ENCODE measurements around the gene COMMD2. TPM values are rescaled to one million over a fixed set of nuclear protein-coding genes. Genes with fewer than 3 reads are reported as not detected.
A peak's percentile ranks its signal among the peaks of the same experiment; 100 is the strongest.

The COMMD2 gene
- total RNA-seq, 2 experiments from 2014 or later: 30.9 to 32.9 TPM

GRCh38 chr3:149751551-149751950, 738 bp downstream of the COMMD2 start:
- POLR2A ChIA-PET: no interaction called here
- no peak for DNase-seq
- Mint-ChIP-seq H3K9me3 (peaks cover 6% of the 10 kb centered on the region), H3K27me3 (no peaks in the 10 kb centered on the region), H3K4me1 (peaks cover 37% of the 10 kb centered on the region), H3K4me3 (peak overlapping the region; percentile 95), H3K27ac (peak overlapping the region; percentile 92), H3K36me3 (ENCODE audit: low read depth) (peaks cover 28% of the 10 kb centered on the region)
- CTCF ChIA-PET: interaction anchor here (0.6 to 1.5 kb wide), 3 partner anchors 9 to 577 kb away, joined by 3 to 4 read pairs (median 3); no protein-coding TSS in a partner anchor

GRCh38 chr3:149744606-149745005, 7.7 kb downstream of the COMMD2 start:
- POLR2A ChIA-PET: no interaction called here
- H3K4me1 Mint-ChIP-seq: no peaks in the 10 kb centered on the region
- no peaks in the 10 kb centered on the region for H3K27me3 Mint-ChIP-seq
- H3K9me3 Mint-ChIP-seq: peaks cover 6% of the 10 kb centered on the region
- no peak for DNase-seq
- peaks cover 43% of the 10 kb centered on the region for H3K36me3 Mint-ChIP-seq (ENCODE audit: low read depth)
- no peak overlapping the region for H3K4me3 Mint-ChIP-seq
- H3K27ac Mint-ChIP-seq: no peak overlapping the region
- CTCF ChIA-PET: no interaction called here

- POLR2A ChIA-PET: no interaction called here
Observed at GRCh38 chr3:149744151-149744550, 8.1 kb downstream of the COMMD2 start.

GRCh38 chr3:149739396-149739795, 12.9 kb downstream of the COMMD2 start:
- Mint-ChIP-seq H3K4me3 (no peak overlapping the region), H3K4me1 (no peaks in the 10 kb centered on the region), H3K9me3 (no peaks in the 10 kb centered on the region), H3K27ac (no peak overlapping the region), H3K36me3 (ENCODE audit: low read depth) (peaks cover 12% of the 10 kb centered on the region), H3K27me3 (no peaks in the 10 kb centered on the region)
- DNase-seq: no peak
- ChIA-PET CTCF (no interaction called here), POLR2A (no interaction called here)

More at GRCh38 chr3:149744151-149744550, 8.1 kb downstream of the COMMD2 start:
- H3K27ac Mint-ChIP-seq: no peak overlapping the region
- no peaks in the 10 kb centered on the region for H3K27me3 Mint-ChIP-seq
- no peak overlapping the region for H3K4me3 Mint-ChIP-seq
- peaks cover 44% of the 10 kb centered on the region for H3K36me3 Mint-ChIP-seq (ENCODE audit: low read depth)
- CTCF ChIA-PET: no interaction called here
- no peaks in the 10 kb centered on the region for H3K4me1 Mint-ChIP-seq
- H3K9me3 Mint-ChIP-seq: peaks cover 6% of the 10 kb centered on the region
- no peak for DNase-seq

- ChIA-PET CTCF (no interaction called here), POLR2A (no interaction called here)
- peaks cover 12% of the 10 kb centered on the region for H3K36me3 Mint-ChIP-seq (ENCODE audit: low read depth)
- H3K27ac Mint-ChIP-seq: no peak overlapping the region
- no peaks in the 10 kb centered on the region for H3K9me3 Mint-ChIP-seq
- DNase-seq: no peak
- H3K27me3 Mint-ChIP-seq: no peaks in the 10 kb centered on the region
- H3K4me1 Mint-ChIP-seq: no peaks in the 10 kb centered on the region
- no peak overlapping the region for H3K4me3 Mint-ChIP-seq
Observed at GRCh38 chr3:149738876-149739275, 13.4 kb downstream of the COMMD2 start.

GRCh38 chr3:149736953-149737205, 15.4 kb downstream of the COMMD2 start:
- H3K36me3 Mint-ChIP-seq (ENCODE audit: low read depth): peaks cover 12% of the 10 kb centered on the region
- ChIA-PET CTCF (no interaction called here), POLR2A (no interaction called here)
- H3K27me3 Mint-ChIP-seq: no peaks in the 10 kb centered on the region
- no peaks in the 10 kb centered on the region for H3K4me1 Mint-ChIP-seq
- no peak overlapping the region for H3K4me3 Mint-ChIP-seq
- DNase-seq: no peak
- H3K9me3 Mint-ChIP-seq: no peaks in the 10 kb centered on the region
- H3K27ac Mint-ChIP-seq: no peak overlapping the region

GRCh38 chr3:149736175-149736952, 15.9 kb downstream of the COMMD2 start:
- POLR2A ChIA-PET: no interaction called here
- no peak overlapping the region for H3K4me3 Mint-ChIP-seq
- DNase-seq: no peak
- H3K4me1 Mint-ChIP-seq: no peaks in the 10 kb centered on the region
- H3K27ac Mint-ChIP-seq: no peak overlapping the region
- no peaks in the 10 kb centered on the region for H3K27me3 Mint-ChIP-seq
- CTCF ChIA-PET: interaction anchor here (0.6 kb wide), 2 partner anchors 44 to 248 kb away, joined by 3 read pairs; no protein-coding TSS in a partner anchor
- H3K9me3 Mint-ChIP-seq: no peaks in the 10 kb centered on the region
- peaks cover 11% of the 10 kb centered on the region for H3K36me3 Mint-ChIP-seq (ENCODE audit: low read depth)

- POLR2A ChIA-PET: no interaction called here
- Mint-ChIP-seq H3K27ac (no peak overlapping the region), H3K4me1 (no peaks in the 10 kb centered on the region), H3K9me3 (no peaks in the 10 kb centered on the region), H3K27me3 (no peaks in the 10 kb centered on the region), H3K36me3 (ENCODE audit: low read depth) (no peaks in the 10 kb centered on the region), H3K4me3 (no peak overlapping the region)
- no peak for DNase-seq
- CTCF ChIA-PET: no interaction called here
Observed at GRCh38 chr3:149732234-149732633, 20.1 kb downstream of the COMMD2 start.

GRCh38 chr3:149727656-149728055, 24.6 kb downstream of the COMMD2 start:
- POLR2A ChIA-PET: no interaction called here
- Mint-ChIP-seq H3K27ac (no peak overlapping the region), H3K27me3 (no peaks in the 10 kb centered on the region), H3K9me3 (peaks cover 2% of the 10 kb centered on the region), H3K36me3 (ENCODE audit: low read depth) (no peaks in the 10 kb centered on the region), H3K4me1 (peaks cover 2% of the 10 kb centered on the region), H3K4me3 (no peak overlapping the region)
- no peak for DNase-seq
- CTCF ChIA-PET: interaction anchor here (0.8 to 1.0 kb wide), 2 partner anchors 11 to 12 kb away, joined by 3 read pairs; no protein-coding TSS in a partner anchor

GRCh38 chr3:149726716-149727407, 25.4 kb downstream of the COMMD2 start:
- Mint-ChIP-seq H3K4me1 (peaks cover 2% of the 10 kb centered on the region), H3K36me3 (ENCODE audit: low read depth) (no peaks in the 10 kb centered on the region), H3K9me3 (peaks cover 8% of the 10 kb centered on the region), H3K4me3 (no peak overlapping the region), H3K27me3 (no peaks in the 10 kb centered on the region), H3K27ac (no peak overlapping the region)
- CTCF ChIA-PET: interaction anchor here (0.8 to 1.0 kb wide), 2 partner anchors 10 to 12 kb away, joined by 3 read pairs; no protein-coding TSS in a partner anchor
- DNase-seq: no peak
- POLR2A ChIA-PET: no interaction called here

- Mint-ChIP-seq H3K27ac (no peak overlapping the region), H3K9me3 (peaks cover 17% of the 10 kb centered on the region), H3K4me1 (peaks cover 2% of the 10 kb centered on the region), H3K4me3 (no peak overlapping the region), H3K36me3 (ENCODE audit: low read depth) (no peaks in the 10 kb centered on the region), H3K27me3 (peaks cover 5% of the 10 kb centered on the region)
- POLR2A ChIA-PET: no interaction called here
- CTCF ChIA-PET: no interaction called here
- no peak for DNase-seq
Observed at GRCh38 chr3:149723781-149724180, 28.5 kb downstream of the COMMD2 start.

- peaks cover 17% of the 10 kb centered on the region for H3K9me3 Mint-ChIP-seq
- no peaks in the 10 kb centered on the region for H3K36me3 Mint-ChIP-seq (ENCODE audit: low read depth)
- H3K4me1 Mint-ChIP-seq: no peaks in the 10 kb centered on the region
- no peak for DNase-seq
- H3K4me3 Mint-ChIP-seq: no peak overlapping the region
- H3K27ac Mint-ChIP-seq: no peak overlapping the region
- CTCF ChIA-PET: no interaction called here
- H3K27me3 Mint-ChIP-seq: peaks cover 5% of the 10 kb centered on the region
- POLR2A ChIA-PET: no interaction called here
Observed at GRCh38 chr3:149720918-149721317, 31.4 kb downstream of the COMMD2 start.

GRCh38 chr3:149717391-149718056, 34.8 kb downstream of the COMMD2 start:
- CTCF ChIA-PET: interaction anchor here (1.1 to 2.1 kb wide), 5 partner anchors 8 to 33 kb away, joined by 3 to 6 read pairs (median 3); no protein-coding TSS in a partner anchor
- Mint-ChIP-seq H3K9me3 (peaks cover 13% of the 10 kb centered on the region), H3K27me3 (peaks cover 5% of the 10 kb centered on the region), H3K27ac (no peak overlapping the region), H3K36me3 (ENCODE audit: low read depth) (no peaks in the 10 kb centered on the region), H3K4me1 (no peaks in the 10 kb centered on the region), H3K4me3 (no peak overlapping the region)
- POLR2A ChIA-PET: no interaction called here
- DNase-seq: peak; percentile 41
